IMR-90 (cell line): Measurements from ENCODE around the gene SEMA4D. TPM values are rescaled to one million over a fixed set of nuclear protein-coding genes. Genes with fewer than 3 reads are reported as not detected.

Experiments
- ATAC-seq: fragments of 200-7000 bp; cut with Tn5 transposase; 2 replicates; pipeline ENCODE4 v1.9.1; 2020; ENCODE audit warnings: low read depth, mild to moderate bottlenecking, moderate library complexity
- BruUV-seq: library from RNA; stranded (reverse); fragments of 400-500 nt; replicated peaks from 2 replicates; lab custom pipeline; 2021; lab: Mats Ljungman, UMichigan
- CTCF ChIA-PET: fragments of 300-600 bp; formaldehyde crosslinking; extraction: SDS; loops from one replicate; lab custom pipeline; 2021; ENCODE audit warnings: antibody characterized with exemption; lab: Yijun Ruan, JAX
- POLR2A ChIA-PET: fragments of 300-600 bp; sonication (Branson Sonifier 250); formaldehyde crosslinking; loops from one replicate; lab custom pipeline; 2022; ENCODE audit warnings: antibody characterized with exemption; ENCODE audit not compliant: unreplicated experiment; lab: Charles Lee
- DNase-seq: peaks from one replicate; pipeline ENCODE4 v3.0.0; 2013
- H2AFZ ChIP-seq: replicated peaks from 2 replicates; pipeline ENCODE3; 2013; ENCODE audit warnings: low read length, mild to moderate bottlenecking; ENCODE audit not compliant: poor library complexity
- H2AK5ac ChIP-seq: 2 replicates; pipeline ENCODE4 v1.6.1; 2013; ENCODE audit warnings: low read depth, low read length, inconsistent platforms
- H2AK9ac ChIP-seq: replicated peaks from 2 replicates; pipeline ENCODE3; 2013; ENCODE audit warnings: mild to moderate bottlenecking, low read depth, low read length, moderate library complexity; ENCODE audit not compliant: poor library complexity
- H2BK120ac ChIP-seq: 2 replicates; pipeline ENCODE4 v1.6.1; 2013; ENCODE audit warnings: low read depth, low read length, inconsistent platforms
- H2BK15ac ChIP-seq: 3 replicates; pipeline ENCODE4 v1.6.1; 2013; ENCODE audit warnings: low read depth, low read length, inconsistent platforms
- H2BK20ac ChIP-seq: 2 replicates; pipeline ENCODE4 v1.6.1; 2013; ENCODE audit warnings: low read depth, mild to moderate bottlenecking, inconsistent platforms, low read length, moderate library complexity
- H2BK5ac ChIP-seq: 2 replicates; pipeline ENCODE4 v1.6.1; 2013; ENCODE audit warnings: mild to moderate bottlenecking, low read depth, low read length, inconsistent platforms; ENCODE audit not compliant: poor library complexity, severe bottlenecking
- H3K14ac ChIP-seq: replicated peaks from 2 replicates; pipeline ENCODE4 v1.6.1; 2013; ENCODE audit warnings: low read depth, low read length, inconsistent platforms
- H3K18ac ChIP-seq: 2 replicates; pipeline ENCODE4 v1.6.1; 2013; ENCODE audit warnings: low read depth, low read length, control low read depth
- H3K23ac ChIP-seq: 2 replicates; pipeline ENCODE4 v1.6.1; 2013; ENCODE audit warnings: low read depth, low read length, inconsistent platforms
- H3K27ac ChIP-seq: 2 replicates; pipeline ENCODE4 v1.5.1; 2013; ENCODE audit warnings: mild to moderate bottlenecking, control low read depth, low read length; ENCODE audit not compliant: insufficient read depth
- H3K27me3 ChIP-seq: 2 replicates; pipeline ENCODE4 v1.6.1; 2013; ENCODE audit warnings: low read length; ENCODE audit not compliant: control insufficient read depth, insufficient read depth
- H3K36me3 ChIP-seq: 2 replicates; pipeline ENCODE4 v1.6.1; 2013; ENCODE audit warnings: low read length, mixed read lengths; ENCODE audit not compliant: control insufficient read depth, insufficient read depth
- H3K4ac ChIP-seq: 2 replicates; pipeline ENCODE4 v1.6.1; 2013; ENCODE audit warnings: low read depth, low read length, inconsistent platforms
- H3K4me1 ChIP-seq: 2 replicates; pipeline ENCODE4 v1.6.1; 2013; ENCODE audit warnings: low read length, mixed read lengths; ENCODE audit not compliant: control insufficient read depth, insufficient read depth
- H3K4me2 ChIP-seq: 2 replicates; pipeline ENCODE4 v1.6.1; 2013; ENCODE audit warnings: low read depth, mild to moderate bottlenecking, control low read depth, low read length, moderate library complexity
- H3K4me3 ChIP-seq: 2 replicates; pipeline ENCODE4 v1.5.1; 2013; ENCODE audit warnings: low read depth, mild to moderate bottlenecking, control low read depth, low read length, moderate library complexity; ENCODE audit not compliant: insufficient read depth
- H3K56ac ChIP-seq: 2 replicates; pipeline ENCODE4 v1.6.1; 2013; ENCODE audit warnings: low read length, inconsistent platforms; ENCODE audit not compliant: insufficient read depth; ENCODE audit errors: extremely low read depth
- H3K79me1 ChIP-seq, 2 experiments: 2 replicates each; pipeline ENCODE4 v1.6.1; 2013; ENCODE audit warnings: low read length in 2 of 2, inconsistent platforms in 1 of 2, low read depth in 1 of 2
- H3K9ac ChIP-seq: 2 replicates; pipeline ENCODE4 v1.6.1; 2013; ENCODE audit warnings: low read depth, low read length, control low read depth
- H3K9me1 ChIP-seq: 2 replicates; pipeline ENCODE4 v1.6.1; 2013; ENCODE audit warnings: low read length, inconsistent platforms; ENCODE audit not compliant: insufficient read depth
- H3K9me3 ChIP-seq: 2 replicates; pipeline ENCODE4 v1.6.1; 2013; ENCODE audit warnings: low read length; ENCODE audit not compliant: control insufficient read depth, insufficient read depth
- H4K20me1 ChIP-seq: 2 replicates; pipeline ENCODE4 v1.6.1; 2013; ENCODE audit warnings: low read length, inconsistent platforms; ENCODE audit not compliant: insufficient read depth
- H4K5ac ChIP-seq: 2 replicates; pipeline ENCODE4 v1.6.1; 2013; ENCODE audit warnings: mild to moderate bottlenecking, low read depth, low read length, control low read depth
- H4K8ac ChIP-seq, 2 experiments: 2 replicates each; pipeline ENCODE4 v1.6.1; 2013; ENCODE audit warnings: low read depth in 2 of 2, low read length in 2 of 2, control low read depth in 1 of 2, inconsistent platforms in 1 of 2
- H4K91ac ChIP-seq: 2 replicates; pipeline ENCODE4 v1.6.1; 2013; ENCODE audit warnings: low read depth, low read length, inconsistent platforms; ENCODE audit not compliant: insufficient read depth
- FOS ChIP-seq: fragments of 150-350 bp; IDR thresholded peaks from 2 replicates; pipeline ENCODE4 v1.6.1; 2016; ENCODE audit warnings: low read depth, low read length
- MAFK ChIP-seq: IDR thresholded peaks from 2 replicates; pipeline ENCODE4 v1.6.1; 2012; ENCODE audit warnings: low read depth, low read length, improper control_type of control experiment
- MAZ ChIP-seq: IDR thresholded peaks from 2 replicates; pipeline ENCODE4 v1.6.1; 2012; ENCODE audit warnings: low read depth, mild to moderate bottlenecking, low read length, improper control_type of control experiment, moderate library complexity, borderline replicate concordance
- NFE2L2 ChIP-seq: fragments of 150-350 bp; IDR thresholded peaks from 2 replicates; pipeline ENCODE4 v1.6.1; 2016; ENCODE audit warnings: low read depth, mild to moderate bottlenecking, low read length
- WGBS, 2 experiments: methylation state at CpG; one replicate each; pipeline versions ENCODE4 v1.1.5 to v1.1.7; 2013; ENCODE audit warnings: missing lambda C conversion rate in 2 of 2; ENCODE audit not compliant: insufficient read length in 1 of 2; ENCODE audit errors: extremely low coverage in 2 of 2; 5-methylcytosine and 5-hydroxymethylcytosine counted together
- dilution Hi-C: fragments of 300-500 bp; cut with HindIII; formaldehyde crosslinking; loops from one replicate; pipeline ENCODE4 v1.14.3; 2018; ENCODE audit warnings: low sequenced_read_pairs; ENCODE audit not compliant: unreplicated experiment
- in situ Hi-C: fragments of 300-500 bp; cut with MboI; formaldehyde crosslinking; loops from 3 replicates; pipeline ENCODE4 v1.14.3; 2019; ENCODE audit warnings: low sequenced_read_pairs, inconsistent platforms, mixed read lengths
- intact Hi-C: fragments of 100-400 bp; cut with micrococcal nuclease; formaldehyde crosslinking; loops from 2 replicates; pipeline ENCODE4 v1.10.0; 2022
- polyA plus RNA-seq, 3 experiments: library from polyadenylated mRNA; depleted of rRNA; stranded (reverse); fragments of >200 nt; gene quantifications; 2 replicates each; pipeline ENCODE4 v1.2.3, GENCODE V29; 2012; ENCODE audit warnings: low replicate concordance in 1 of 3
- total RNA-seq: library from RNA; depleted of rRNA; stranded (reverse); fragments of >200 nt; gene quantifications from 2 replicates; pipeline ENCODE4 v1.2.3, GENCODE V29; 2012

Gene SEMA4D
- total and polyA plus RNA-seq, 2 of the 4 experiments (the other 2 are of a cell fraction) = 0.90 to 1.5 TPM

DNA sequence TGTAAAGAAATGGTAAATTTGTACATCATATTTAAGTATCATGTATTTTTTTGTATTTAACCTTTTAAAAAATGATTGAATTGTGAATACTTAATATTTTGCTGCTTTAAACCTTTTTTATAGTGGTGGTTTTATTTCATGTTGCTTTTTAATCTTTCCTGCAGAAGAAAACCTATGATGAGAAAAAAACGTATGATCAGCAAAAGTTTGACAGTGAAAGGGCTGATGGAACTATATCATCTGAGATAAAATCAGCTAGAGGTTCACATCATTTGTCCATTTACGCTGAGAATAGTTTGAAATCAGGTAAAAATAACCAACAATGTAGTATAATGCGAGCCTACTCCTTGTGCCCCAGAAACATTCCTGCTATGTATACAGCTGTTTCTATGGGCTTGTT is 172.2 kb downstream of the SEMA4D start:
- no peak overlapping the region for H3K18ac ChIP-seq
- no peak overlapping the region for H3K4ac ChIP-seq
- DNase-seq (no peak), ATAC-seq (no peak)
- H3K36me3 ChIP-seq = peaks cover 18% of the 10 kb centered on the region
- in situ Hi-C loops (no loop called here), intact Hi-C loops (no loop called here), dilution Hi-C loops (no loop called here)
- no peaks in the 10 kb centered on the region for H3K9me3 ChIP-seq
- ChIA-PET POLR2A (no interaction called here), CTCF (interaction anchor here (2.5 kb wide), 1 partner anchor 223 kb away, joined by 9 read pairs; no protein-coding TSS in a partner anchor)
- BruUV-seq = no TSS peak
- peaks cover 3% of the 10 kb centered on the region; the same call in 1 of the 2 replicates for H3K4me1 ChIP-seq
- no peak overlapping the region for H2BK120ac ChIP-seq
- H3K27ac ChIP-seq = no peak overlapping the region
- WGBS, 2 experiments = no CpG with 5 or more reads among the region's 3 CpGs
- no peak overlapping the region for H3K9ac ChIP-seq
- no peak overlapping the region for H2BK20ac ChIP-seq
- H3K4me3 ChIP-seq = no peak overlapping the region
- H2AFZ ChIP-seq = no peak overlapping the region
- H3K79me1 ChIP-seq = peaks cover 21 to 47% of the 10 kb centered on the region in 2 experiments
- H2BK5ac ChIP-seq = no peak overlapping the region
- TF ChIP-seq NFE2L2 = no peak
- no peak for TF ChIP-seq FOS
- no peak for TF ChIP-seq MAZ
- peak; percentile 67 for TF ChIP-seq MAFK
- H3K27me3 ChIP-seq = no peaks in the 10 kb centered on the region
- no peak overlapping the region for H2AK5ac ChIP-seq
- H3K14ac ChIP-seq = no peak overlapping the region
- no peak overlapping the region for H4K91ac ChIP-seq
- peaks cover 13% of the 10 kb centered on the region for H4K20me1 ChIP-seq
- no peak overlapping the region for H3K56ac ChIP-seq
- no peak overlapping the region for H4K5ac ChIP-seq
- no peak overlapping the region for H4K8ac ChIP-seq
- no peak overlapping the region for H2AK9ac ChIP-seq
- peaks cover 19% of the 10 kb centered on the region for H3K9me1 ChIP-seq
- no peak overlapping the region for H2BK15ac ChIP-seq
- no peak overlapping the region for H3K23ac ChIP-seq
- no peak overlapping the region for H3K4me2 ChIP-seq
